ENCODE data around the gene MTUS2.

DNA sequence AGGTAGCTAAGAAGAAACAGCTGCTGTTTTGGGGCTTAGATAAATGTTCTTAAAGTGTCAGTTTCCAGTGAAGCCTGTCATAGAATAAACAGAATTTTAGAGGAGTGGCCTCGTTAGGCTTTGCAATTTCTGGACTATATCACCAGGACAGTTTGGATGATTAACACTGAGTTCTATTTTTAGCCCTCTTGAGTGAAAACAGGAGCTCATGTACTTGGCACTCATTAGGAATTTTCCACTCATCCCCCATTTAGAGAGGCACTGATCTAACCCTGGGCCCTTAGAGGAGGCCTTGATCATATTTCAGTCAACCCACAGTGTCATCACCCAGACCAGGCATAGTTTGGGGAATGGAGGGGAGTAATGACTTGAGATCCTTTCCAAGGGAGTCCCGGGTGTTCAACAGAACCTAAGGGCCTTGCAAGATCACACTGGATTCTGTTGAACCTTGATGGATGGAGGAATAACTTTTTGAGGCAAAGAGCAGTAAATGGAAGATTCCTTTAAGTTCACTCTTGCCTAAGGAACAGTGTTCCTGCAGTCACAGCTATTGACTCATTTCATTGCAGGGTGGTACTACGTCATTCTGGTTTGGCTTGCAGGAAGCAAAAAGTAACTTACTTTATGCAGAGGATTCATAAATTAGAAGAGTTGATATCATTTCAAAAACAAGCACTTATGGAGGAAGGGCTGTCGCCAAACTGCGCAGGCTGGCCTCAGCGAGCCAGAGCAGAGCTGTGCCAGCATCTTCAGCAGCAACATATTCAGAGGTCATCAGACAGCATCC, 615.2 kb downstream of the MTUS2 start:
- TF ChIP-seq CEBPB (IDR thresholded peaks at IDR 0.05) (no peak), CHD4 (IDR thresholded peaks at IDR 0.05; ENCODE audit: borderline replicate concordance) (no peak), EP300 (IDR thresholded peaks at IDR 0.05) (no peak), HOXA7 (CRISPR knock-in tag; IDR thresholded peaks at IDR 0.05) (no peak)
